ENCODE results near the gene FBXL17. TPM values are rescaled to one million over a fixed set of nuclear protein-coding genes. Genes with fewer than 3 reads are reported as not detected.

FBXL17 gene
- total RNA-seq, 2 donors from 2014 or later, result 14.1 to 22.8 TPM

DNA sequence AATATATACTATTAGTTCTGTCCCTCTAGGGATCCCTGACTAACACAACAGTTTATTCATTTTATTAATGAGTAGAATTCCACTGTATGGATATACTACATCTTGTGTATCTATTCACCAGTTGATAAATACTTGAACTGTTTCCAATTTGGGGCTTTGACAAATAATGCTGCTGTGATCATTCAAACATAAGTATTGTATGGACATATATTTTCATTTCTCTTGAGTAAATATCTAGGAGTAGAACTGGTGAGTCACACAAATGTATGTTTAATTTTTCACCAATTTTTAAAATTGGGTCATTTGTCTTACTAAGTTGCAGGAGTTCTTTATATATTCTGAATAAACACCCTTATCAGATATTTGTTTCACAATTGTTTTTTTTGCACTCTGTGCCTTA, 149.1 kb downstream of the FBXL17 start:
- intact Hi-C loops (cut with DNase I), result no loop called here

DNA sequence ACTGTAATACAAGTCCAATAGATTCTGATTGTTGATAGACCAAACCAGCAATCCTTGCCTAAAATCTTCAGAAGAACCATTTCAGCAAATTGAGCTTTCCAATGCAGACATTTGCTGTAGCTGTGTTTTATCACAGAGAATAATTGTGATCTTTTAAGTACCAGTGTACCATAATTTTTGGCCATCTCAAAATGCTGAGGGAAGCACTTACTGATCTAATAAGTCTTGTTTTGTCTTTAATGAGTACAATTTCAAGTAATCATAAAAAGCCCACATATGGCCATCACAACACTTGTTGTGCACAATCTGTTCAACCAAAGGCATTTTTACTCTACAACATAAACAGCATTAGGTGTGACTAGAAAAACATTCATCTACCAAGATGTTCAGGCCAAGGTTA, 159.9 kb downstream of the FBXL17 start:
- intact Hi-C loops (cut with DNase I), result no loop called here
- Histone ChIP-seq H3K4me1 (no peaks in the 10 kb centered on the region), H3K4me3 (no peak overlapping the region), H3K27me3 (no peaks in the 10 kb centered on the region), H3K36me3 (no peaks in the 10 kb centered on the region), H3K9me3 (no peaks in the 10 kb centered on the region), H3K27ac (no peak overlapping the region), H3K9ac (ENCODE audit: low read depth in 2 of 2, low read length in 2 of 2) (no peak overlapping the region)
- no peak for DNase-seq
- TF ChIP-seq, protein P1, sequence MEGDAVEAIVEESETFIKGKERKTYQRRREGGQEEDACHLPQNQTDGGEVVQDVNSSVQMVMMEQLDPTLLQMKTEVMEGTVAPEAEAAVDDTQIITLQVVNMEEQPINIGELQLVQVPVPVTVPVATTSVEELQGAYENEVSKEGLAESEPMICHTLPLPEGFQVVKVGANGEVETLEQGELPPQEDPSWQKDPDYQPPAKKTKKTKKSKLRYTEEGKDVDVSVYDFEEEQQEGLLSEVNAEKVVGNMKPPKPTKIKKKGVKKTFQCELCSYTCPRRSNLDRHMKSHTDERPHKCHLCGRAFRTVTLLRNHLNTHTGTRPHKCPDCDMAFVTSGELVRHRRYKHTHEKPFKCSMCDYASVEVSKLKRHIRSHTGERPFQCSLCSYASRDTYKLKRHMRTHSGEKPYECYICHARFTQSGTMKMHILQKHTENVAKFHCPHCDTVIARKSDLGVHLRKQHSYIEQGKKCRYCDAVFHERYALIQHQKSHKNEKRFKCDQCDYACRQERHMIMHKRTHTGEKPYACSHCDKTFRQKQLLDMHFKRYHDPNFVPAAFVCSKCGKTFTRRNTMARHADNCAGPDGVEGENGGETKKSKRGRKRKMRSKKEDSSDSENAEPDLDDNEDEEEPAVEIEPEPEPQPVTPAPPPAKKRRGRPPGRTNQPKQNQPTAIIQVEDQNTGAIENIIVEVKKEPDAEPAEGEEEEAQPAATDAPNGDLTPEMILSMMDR (IDR thresholded peaks at IDR 0.05), result no peak

More for the DNA sequence above, 149.1 kb downstream of the FBXL17 start:
- H3K27ac ChIP-seq, result no peak overlapping the region
- H3K27me3 ChIP-seq, result no peaks in the 10 kb centered on the region
- H3K36me3 ChIP-seq, result no peaks in the 10 kb centered on the region
- DNase-seq, result no peak
- H3K4me1 ChIP-seq, result no peaks in the 10 kb centered on the region
- TF ChIP-seq, protein P1 (IDR thresholded peaks at IDR 0.05), result no peak
- H3K9me3 ChIP-seq, result no peaks in the 10 kb centered on the region
- H3K4me3 ChIP-seq, result no peak overlapping the region
- no peak overlapping the region for H3K9ac ChIP-seq (ENCODE audit: low read depth in 2 of 2, low read length in 2 of 2)

DNA sequence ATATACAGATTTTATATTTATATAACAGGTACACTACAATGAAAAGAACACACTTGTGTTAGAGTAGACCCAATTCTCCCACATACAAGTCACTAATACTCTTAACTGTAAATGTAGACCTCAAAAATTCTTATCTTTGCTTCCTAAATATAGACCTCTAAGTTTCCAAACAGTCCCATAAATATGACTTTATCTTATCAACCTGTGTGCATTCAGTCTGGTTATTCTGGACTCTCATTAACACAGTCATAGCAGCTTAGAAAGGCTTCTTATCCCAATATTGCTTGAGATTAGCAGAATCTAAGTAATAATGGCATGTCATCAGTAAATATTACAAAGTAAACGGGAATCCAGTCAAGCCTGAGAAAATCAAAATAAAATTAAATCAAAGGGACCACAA, 161.1 kb downstream of the FBXL17 start:
- Histone ChIP-seq H3K4me1 (no peaks in the 10 kb centered on the region), H3K36me3 (no peaks in the 10 kb centered on the region), H3K4me3 (no peak overlapping the region), H3K27me3 (no peaks in the 10 kb centered on the region), H3K27ac (no peak overlapping the region), H3K9me3 (no peaks in the 10 kb centered on the region), H3K9ac (ENCODE audit: low read depth in 2 of 2, low read length in 2 of 2) (no peak overlapping the region)
- intact Hi-C loops (cut with DNase I), result no loop called here
- TF ChIP-seq, protein P1 (IDR thresholded peaks at IDR 0.05), result no peak
- DNase-seq, result no peak

DNA sequence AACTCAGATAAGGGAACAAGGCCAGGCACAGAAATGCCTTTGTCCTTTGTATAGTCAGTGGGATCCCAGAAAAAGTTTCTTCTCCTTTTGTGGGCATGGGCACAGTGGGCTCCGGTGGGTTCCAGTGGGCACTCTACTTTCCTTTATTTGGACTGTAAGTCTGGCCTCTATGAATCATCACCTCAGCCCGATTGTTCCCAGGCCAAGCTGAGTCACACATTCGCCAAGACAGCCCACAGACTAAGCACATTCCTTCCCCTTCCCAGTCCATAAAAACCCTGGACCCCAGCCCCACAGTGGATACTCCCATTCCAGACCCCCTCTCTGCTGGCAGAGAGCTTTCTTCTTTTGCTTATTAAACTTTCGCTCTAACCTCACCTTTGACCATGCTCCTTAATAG, 165.0 kb downstream of the FBXL17 start:
- Histone ChIP-seq H3K9me3 (no peaks in the 10 kb centered on the region), H3K9ac (ENCODE audit: low read depth in 2 of 2, low read length in 2 of 2) (no peak overlapping the region), H3K4me1 (no peaks in the 10 kb centered on the region), H3K4me3 (no peak overlapping the region), H3K27ac (no peak overlapping the region), H3K36me3 (no peaks in the 10 kb centered on the region), H3K27me3 (no peaks in the 10 kb centered on the region)
- TF ChIP-seq, protein P1 (IDR thresholded peaks at IDR 0.05), result no peak
- DNase-seq, result no peak
- intact Hi-C loops (cut with DNase I), result no loop called here

DNA sequence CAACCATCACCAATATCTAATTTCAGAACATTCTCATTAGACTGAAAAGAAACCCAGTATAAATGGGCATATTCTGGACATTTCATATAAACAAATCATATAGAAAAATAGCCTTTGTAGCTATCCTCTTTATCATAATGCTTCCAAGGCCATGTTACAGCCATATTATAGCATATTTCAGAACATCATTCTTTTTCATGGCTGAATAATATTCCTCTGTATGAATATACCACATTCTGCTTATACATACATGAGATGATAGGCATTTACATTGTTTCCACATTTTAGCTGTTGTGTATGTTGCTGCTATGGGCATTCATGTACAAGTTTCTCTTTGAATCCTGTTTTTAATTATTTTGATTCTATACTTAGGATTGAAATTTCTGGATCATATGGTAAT, 167.0 kb downstream of the FBXL17 start:
- H3K9me3 ChIP-seq, result no peaks in the 10 kb centered on the region
- H3K27ac ChIP-seq, result no peak overlapping the region
- TF ChIP-seq, protein P1 (IDR thresholded peaks at IDR 0.05), result no peak
- H3K27me3 ChIP-seq, result no peaks in the 10 kb centered on the region
- intact Hi-C loops (cut with DNase I), result no loop called here
- no peaks in the 10 kb centered on the region for H3K4me1 ChIP-seq
- no peak overlapping the region for H3K4me3 ChIP-seq
- DNase-seq, result no peak
- no peak overlapping the region for H3K9ac ChIP-seq (ENCODE audit: low read depth in 2 of 2, low read length in 2 of 2)
- H3K36me3 ChIP-seq, result no peaks in the 10 kb centered on the region
